COR-L47 (cell line): ENCODE results near the gene LAMA3.

ENCODE experiments used
- DNase-seq: peaks from one replicate; lab custom pipeline; 2025; lab: John Stamatoyannopoulos, UW

Gene LAMA3

DNA sequence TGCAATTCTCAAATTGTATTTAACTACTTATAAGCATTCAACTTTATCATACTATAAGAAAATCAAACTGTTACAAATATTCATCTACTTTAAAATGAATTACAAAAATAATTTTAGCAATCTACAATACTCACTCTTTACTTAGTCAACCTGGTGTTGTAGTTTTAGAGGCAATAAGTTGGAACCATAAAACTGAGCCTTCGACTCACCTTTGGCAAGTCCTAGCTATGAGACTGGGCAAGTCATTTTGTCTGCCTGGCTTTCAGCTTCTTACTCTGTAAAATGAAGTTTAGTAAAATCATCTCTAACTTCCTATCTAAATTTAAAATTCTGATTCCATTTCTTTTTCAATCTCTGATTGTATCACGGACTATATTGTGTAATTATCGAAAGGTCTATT, 161.0 kb downstream of the LAMA3 start:
- no peak for DNase-seq

DNA sequence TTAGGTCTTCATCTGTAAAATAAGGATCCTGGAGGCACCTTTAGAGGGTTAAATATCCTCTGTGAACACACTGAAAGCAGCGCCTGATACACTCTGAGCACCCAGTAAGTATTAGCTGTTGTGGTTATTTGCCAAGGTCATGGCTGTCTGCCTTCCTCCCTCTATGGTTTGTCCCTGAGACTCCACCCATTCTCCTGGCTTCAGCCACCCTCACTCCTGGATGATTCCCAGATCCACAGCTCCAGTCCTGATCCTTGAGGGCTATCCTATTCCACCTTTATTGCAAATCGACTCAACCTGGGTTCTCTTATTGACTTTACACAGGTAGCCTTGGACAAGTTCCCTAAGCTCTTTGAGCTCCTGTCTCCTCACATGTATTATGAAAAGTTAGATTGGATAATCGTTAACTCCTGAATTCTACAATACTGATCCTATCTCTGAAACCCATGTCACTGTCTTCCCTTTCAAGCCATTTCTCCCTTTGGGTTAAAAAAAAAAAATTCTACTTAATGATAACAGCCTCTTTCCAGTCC, 162.3 kb downstream of the LAMA3 start:
- no peak for DNase-seq

DNA sequence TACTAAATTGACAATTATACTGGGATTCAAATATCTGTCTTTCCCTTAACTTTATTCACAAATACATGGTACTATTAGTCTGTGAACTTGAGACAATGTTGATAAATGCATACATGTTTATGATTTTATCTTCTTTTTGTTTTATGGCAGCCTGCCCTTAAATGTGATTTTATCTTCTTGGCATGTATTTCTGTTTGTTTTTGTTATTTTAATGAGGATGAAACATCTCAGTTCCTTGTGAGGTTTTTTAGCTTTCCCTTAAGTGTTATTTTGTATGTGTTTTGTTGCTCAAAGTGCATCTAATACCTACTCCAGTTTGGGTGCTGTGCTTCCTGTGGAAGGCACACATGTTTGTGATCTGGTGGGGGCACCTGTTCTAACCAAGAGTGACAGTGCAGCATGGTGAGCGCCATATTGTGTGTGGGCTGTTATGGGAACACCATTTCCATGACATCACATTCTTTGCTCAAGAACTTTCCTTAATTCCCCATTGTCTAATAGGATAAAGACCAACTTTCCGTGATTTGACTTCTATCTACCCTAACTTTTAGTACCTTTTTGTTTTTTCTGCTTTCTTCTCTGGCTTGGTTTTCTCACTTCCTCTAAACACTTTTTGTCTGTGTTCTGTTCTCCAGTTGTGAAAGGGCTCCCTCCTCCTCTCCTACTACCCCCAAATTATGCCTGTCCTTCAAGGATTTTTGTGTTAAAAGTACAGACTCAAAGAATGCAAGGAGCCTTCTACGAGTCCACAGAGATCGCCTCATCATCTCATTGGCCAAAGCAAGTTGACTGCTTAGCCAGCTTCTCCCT, 163.2 kb downstream of the LAMA3 start:
- no peak for DNase-seq

DNA sequence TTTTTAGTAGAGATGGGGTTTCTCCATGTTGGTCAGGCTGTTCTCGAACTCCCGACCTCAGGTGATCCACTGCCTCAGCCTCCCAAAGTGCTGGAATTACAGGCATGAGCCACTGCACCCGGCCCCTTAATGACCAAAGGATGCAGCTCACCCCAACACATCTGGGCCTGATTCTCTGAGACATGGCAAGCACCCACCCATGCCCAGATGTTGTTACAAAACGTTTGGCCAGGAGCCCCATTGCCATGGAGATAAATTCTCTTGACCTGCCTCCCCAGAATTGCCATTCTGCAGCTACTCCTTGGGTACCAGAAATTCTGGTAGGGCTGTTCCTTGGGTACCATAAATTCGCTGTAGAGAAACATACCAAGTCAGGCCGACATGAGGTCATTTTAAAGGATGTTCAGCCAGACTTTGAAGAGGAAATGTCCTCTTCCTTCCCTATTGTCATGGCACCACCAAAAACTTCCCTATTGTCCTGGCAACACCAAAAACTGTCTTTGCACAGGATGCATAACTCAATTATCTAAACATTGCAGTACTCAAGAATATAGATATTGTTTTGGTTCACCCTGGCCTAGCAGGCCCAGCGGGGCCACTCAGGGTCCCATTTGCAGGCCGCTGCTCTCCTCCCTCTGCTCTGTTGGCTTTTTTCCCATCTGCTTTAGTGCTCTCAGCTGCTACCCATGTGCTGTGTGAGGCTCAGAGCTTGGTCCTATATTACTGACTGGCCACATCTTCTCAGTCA, 164.4 kb downstream of the LAMA3 start:
- DNase-seq, result no peak

DNA sequence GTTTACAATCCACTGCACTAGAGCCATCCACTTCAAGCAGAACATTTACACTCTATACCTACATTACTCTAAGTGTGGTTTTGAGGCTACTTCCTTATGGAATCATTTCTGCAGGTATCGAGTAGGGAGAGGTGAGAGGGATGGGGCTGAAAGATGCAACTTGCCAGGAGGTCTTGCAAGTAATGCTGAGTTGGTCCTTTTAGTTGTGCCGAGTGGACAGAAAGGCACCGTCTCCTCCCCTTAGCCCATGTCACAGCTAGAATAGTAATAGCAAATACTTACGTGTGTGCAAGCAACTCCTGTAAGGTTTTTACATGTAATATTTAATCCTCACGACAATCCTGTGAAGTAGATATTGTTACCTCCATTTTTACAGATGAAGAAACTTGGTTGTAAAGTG, 166.5 kb downstream of the LAMA3 start:
- DNase-seq, result no peak

DNA sequence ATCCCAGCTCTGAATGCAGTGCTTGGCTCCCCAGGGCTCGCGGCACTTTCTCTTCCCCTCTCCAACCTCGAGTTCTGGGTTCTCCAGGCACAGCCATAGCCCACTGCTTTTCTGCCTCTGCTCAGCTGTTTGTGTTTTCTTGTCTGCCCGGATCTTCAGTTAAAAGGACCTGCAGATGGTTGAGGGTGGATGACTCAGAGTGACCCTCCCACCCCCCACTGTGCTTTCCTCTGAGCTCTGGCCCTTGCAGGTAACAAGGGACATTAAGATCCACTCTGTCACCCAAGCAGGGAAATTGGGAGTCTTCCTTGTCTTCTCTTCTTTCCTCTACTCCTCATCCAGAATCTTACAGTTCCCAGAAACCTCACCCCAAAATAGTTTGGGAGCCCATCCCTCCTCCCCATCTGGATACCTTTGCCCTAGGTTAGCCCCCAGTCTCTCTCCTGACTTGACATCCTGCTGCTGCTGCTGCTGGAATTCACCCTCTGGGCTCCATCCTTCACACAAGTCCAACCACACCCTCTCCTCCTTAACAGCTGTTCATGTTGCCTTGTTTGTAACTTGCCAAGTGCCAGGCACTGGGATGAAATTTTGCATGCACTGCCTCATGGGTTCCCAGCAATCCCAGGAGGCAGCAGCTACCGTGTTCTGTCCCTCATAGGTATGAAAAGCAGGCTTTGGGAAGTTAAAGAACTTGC, 167.4 kb downstream of the LAMA3 start:
- no peak for DNase-seq

DNA sequence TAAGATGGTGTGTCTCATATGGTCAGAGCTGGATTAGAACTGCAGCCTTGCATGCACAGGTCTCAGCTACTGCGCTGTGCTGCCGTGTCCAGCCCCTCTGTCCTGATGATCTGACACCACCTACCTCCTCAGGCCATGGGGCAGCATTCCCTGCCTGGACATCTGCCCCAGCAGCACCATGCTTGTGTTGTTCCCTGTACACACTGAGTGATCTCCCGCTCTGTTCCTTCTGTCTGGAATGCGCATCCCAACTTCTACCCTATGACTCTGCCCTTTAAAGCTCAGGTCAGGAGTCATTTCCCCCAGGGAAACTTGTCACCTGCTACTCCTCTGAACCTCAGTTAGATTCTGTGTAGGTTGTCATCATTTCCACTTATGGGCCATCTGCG, 167.9 kb downstream of the LAMA3 start:
- no peak for DNase-seq

DNA sequence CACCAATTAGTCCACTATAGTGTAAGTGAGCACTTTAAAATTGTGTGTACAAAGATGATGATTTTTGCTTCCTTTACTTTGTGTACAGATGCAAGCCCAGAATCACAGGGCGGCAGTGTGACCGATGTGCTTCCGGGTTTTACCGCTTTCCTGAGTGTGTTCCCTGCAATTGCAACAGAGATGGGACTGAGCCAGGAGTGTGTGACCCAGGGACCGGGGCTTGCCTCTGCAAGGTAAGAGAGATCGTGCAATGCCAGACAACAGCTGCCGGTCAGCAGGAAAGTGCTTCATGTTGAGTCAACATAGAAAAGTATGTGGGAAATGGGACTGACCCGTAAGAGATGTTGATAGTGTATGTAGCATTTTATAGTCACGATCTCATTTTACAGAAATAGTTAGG, 168.5 kb downstream of the LAMA3 start:
- DNase-seq, result no peak

DNA sequence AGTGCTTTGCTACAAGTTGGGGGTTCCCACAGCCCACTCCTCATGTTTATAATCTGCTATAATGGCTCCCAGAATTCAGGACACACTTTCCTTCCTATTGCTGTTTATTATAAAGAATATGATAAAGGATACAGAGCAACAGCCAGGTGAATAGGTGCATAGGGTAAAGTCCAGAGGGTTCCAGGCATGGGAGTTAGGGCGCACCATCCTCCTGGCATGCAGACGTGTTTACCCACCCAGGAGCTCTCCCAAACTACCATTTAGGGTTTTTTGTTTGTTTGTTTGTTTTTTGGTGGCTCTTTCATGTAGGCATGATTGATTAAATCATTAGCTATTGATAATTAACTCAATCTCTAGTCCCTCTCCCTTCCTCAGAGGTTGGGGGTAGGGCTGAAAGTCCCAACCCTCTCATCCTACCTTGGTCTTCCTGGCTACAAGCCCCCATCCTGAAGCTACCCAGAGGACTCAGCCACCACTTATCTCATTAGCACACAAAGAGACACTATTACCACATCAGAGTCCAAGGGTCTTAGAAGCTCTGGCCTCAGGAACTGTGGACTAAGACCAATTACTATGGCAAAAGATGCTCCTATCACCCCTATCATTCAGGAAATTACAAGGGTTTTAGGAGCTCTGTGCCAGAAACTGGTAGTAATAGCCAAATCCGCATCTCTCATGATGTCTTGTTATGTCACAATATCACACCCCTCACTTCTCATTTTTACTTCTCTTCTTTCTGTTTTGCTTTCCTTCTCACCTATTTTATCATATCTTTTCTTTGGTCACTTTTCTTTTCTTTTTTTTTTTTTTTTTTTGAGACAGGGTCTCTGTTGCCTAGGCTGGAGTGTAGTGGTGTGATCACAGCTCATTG, 170.4 kb downstream of the LAMA3 start:
- no peak for DNase-seq

DNA sequence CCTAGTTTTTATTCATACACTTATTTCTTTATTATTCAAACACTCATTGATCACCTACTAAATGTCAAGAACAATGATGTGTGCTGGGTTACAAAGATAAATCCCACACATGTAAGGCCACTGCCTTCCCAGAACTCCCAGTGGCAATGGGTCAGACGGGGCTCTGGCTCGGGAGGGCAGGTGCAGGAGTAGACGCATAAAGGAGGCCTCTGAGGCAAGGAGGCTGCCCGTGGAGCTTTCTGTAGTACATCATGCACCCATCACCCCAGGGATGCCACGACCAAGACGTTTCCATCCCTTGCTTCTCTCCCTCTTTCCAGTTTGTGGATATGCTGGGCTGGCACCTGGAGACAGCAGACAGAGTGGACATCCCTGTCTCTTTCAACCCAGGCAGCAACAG, 172.1 kb downstream of the LAMA3 start:
- no peak for DNase-seq

DNA sequence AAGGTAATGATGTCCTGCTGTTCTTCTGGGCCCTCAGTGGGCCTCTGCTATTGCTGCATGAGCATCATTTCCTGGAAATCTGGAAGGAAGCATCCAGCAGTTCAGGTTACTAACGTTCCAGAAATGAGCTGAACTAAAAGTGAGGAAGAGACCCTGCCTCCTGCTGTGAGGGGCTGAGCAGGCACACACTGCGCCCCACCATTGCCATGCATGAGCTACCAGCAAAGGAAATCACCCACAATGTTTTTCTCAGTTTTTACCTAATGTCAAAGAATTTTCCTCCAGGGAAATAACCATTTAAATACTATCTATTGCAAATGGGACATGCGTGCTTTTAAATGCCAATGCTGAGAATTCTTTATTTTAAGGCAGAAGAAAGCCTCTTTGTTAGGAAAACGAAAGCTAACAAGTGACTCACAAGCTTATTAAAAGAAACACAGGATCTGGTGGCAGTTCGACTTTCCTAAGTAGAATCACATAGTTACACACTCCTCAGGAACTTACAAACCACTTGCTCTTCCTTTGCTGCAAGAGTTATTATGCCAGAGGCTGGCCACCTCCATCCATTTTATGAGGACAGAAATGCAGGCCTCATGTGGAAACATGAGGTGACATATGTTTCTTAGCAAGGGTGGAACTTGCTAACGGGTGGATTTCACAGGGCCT, 172.7 kb downstream of the LAMA3 start:
- no peak for DNase-seq

DNA sequence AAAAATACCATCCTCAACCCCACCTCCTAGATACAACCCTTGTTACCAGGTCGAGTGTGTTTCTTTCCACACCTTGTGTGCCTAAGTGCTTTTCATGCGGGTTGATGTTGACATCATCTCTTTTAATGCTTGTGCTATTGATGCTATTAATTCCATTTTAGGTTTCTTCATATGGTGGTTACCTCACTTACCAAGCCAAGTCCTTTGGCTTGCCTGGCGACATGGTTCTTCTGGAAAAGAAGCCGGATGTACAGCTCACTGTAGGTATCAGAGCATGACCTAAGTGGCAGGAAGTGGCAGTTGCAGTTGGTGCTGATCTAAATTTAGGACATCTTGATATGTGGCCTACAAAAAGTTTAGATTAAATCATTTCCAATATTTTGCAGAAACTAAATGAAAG, 175.4 kb downstream of the LAMA3 start:
- no peak for DNase-seq

DNA sequence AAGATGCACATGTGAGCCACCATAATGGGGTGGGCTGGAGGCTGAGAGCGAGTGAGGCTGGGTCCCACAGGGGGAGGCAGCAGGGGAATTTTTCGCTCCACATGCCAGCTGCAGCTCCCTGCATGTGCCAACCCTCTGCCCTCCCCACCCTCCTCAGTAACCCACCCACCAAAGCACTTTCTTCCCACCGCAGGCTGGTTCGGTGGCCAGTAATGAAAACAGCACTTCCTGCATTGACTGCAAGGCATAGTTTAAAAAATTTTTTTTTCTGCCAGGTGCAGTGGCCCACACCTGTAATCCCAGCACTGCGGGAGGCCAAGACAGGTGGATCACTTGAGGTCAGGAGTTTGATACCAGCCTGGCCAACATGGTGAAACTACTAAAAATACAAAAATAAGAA, 177.8 kb downstream of the LAMA3 start:
- no peak for DNase-seq

DNA sequence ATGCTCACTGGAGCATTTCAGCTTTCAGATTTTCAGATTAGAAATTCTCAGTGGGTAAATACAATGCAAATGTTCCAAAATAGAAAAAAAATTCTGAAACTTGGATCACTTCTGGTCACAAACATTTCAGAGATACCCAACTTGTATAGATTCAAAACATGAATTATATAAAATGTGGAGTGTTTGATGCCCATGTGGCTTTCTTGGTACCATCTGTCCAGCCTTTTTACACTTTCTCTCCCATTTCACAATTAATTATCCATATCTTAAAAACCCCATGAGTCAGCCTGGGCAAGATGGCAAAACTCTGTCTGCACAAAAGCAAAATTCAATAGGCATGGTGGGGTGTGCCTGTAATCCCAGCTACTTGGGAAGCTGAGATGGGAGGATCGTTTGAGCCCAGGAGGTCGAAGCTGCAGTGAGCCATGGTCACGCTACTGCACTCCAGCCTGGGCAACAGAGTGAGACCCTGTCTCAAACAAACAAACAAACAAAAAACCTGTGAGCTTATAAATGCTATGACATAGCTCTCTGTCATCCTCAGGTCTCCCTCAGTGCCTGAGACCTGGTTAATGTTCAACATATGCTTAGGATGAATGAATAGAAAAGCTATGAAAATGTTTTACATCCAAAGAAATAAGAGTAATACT, 179.0 kb downstream of the LAMA3 start:
- DNase-seq, result no peak

DNA sequence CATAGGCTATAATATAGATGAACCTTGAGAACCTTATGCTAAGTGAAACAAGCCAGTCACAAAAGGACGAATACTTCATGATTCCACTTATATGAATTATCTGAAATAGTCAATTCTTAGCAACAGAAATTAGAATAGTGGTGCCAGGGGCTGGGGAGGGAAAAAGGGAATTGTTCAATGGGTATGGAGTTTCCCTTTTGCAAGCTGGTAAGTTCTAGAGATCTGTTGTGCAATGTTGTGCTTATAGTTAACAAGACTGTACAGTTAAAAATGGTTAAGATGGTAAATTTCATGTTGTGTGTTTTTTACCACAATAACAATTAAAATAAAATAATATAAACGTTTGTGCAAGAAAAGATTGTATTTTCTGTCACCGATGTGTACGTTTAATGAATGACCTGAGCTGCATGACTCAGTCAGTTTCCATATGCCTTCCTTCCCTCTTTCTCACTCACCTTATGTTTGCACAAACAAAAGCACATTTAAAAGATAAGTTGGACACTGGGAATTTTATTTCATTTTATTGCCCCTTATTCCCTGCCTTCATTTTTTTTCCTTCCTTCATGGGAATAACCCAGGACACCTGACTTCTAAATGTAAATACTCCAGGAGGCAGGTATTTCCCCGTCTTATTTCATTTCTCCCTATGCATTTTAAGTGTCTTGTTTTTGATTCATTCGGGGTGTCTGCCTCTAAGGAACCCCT, 181.6 kb downstream of the LAMA3 start:
- DNase-seq, result no peak

DNA sequence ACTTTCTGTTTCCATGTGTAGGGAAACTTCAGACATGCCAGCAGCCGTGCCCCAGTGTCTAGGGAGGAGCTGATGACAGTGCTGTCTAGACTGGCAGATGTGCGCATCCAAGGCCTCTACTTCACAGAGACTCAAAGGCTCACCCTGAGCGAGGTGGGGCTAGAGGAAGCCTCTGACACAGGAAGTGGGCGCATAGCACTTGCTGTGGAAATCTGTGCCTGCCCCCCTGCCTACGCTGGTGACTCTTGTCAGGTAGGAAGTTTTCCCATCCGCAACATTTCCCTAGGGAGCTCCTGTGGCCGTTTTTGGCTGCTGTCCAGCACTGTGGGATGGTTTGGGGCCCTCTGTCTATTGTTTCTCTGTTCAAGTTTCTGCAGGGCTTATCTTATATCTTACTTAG, 182.2 kb downstream of the LAMA3 start:
- peak; percentile 86 for DNase-seq

DNA sequence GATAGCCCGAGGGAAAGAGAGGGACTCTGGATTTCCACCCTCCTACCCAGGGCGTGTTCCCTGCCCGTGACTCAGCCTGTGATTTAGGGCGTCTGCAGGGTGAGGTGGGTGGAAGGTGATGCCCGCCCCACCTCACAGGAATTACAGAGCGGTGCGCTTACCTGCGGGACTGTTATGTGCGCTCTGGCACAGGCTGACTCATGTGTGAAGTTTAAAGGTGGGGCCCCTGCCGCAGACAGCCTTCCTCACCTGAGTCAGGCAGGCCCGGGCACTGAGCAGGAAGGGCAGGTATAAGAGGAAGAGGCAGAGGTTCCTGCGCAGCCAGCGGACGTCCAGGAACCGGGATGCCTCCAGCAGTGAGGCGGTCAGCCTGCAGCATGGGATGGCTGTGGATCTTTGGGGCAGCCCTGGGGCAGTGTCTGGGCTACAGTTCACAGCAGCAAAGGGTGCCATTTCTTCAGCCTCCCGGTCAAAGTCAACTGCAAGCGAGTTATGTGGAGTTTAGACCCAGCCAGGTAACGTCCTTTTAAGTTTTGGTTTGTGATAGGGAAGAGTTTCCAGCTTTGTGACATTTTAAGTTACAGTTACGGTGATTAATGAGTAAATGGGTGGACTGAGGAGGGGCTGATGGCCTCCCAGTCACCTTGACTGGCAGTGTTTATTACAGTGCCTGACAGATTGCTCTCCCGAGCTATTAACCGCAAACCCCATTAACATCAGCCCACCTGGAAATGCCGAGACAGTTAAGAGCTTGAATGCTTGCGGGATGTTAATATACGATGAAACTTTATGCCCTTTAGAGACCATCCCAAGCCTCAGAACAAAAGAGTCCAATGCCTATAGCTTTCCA, 183.7 kb downstream of the LAMA3 start:
- DNase-seq, result no peak

DNA sequence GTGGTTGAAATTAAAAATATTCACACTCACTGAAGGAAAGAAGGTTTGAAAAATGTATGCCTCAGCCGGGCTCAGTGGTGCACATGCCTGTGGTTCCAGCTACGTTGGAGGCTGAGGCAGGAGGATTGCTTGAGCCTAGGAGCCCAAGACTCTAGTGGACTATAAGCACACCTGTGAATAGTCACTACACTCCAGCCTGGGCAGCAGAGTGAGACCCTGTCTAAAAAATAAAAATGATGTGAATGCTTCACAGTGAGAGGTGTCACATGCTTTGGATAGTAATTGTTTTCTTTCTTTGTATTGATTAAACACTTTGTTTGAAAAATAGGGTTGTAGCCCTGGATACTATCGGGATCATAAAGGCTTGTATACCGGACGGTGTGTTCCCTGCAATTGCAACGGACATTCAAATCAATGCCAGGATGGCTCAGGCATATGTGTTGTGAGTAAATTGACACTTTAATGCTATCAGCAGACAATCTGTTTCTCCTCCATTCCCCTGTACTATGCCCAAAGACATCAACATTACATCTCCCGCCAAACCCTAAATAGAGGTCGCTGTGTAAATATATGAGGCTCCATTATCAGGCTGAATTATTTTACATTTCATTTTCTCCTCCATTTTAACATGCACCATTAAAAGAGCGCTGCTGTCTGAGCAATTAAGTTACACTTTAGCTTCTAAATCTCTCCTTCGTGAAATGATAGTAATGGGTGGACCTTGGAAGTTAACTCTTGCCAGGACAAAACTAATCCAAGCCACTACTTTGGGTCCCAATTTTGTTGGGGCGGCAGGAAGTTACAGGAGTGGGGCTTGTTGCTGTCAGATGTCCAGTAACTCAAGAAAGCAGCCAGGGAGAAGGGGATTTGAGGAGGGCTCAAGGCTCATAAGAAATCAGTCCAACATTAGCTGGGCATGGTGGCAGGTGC, 187.0 kb downstream of the LAMA3 start:
- no peak for DNase-seq
